GM21619 (cell line): Measurements from ENCODE around the gene IRF2BPL.

ENCODE experiments used
- ATAC-seq: cut with Tn5 transposase; IDR thresholded peaks from one replicate; pipeline ENCODE4 v1.9.1; 2021; ENCODE audit not compliant: unreplicated experiment

IRF2BPL gene

DNA sequence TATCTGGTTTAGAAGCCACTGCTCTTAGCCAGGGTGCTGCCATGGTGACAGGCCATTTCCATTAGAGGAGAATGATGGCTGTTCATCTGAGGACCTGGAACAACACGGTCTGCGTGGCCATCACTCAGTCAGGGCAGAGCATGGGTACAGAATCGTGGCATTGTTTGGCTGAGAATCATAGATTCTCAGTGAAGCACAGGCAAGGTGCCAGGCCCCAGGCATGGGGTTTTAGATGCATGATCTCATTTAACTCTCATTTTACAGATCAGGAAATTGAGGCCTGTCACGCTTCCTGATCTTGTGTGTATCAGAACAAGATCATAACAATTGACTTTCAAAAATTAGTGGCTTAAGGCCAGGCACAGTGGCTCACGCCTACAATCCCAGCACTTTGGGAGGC, 26.8 kb upstream of the IRF2BPL start:
- ATAC-seq = no peak

DNA sequence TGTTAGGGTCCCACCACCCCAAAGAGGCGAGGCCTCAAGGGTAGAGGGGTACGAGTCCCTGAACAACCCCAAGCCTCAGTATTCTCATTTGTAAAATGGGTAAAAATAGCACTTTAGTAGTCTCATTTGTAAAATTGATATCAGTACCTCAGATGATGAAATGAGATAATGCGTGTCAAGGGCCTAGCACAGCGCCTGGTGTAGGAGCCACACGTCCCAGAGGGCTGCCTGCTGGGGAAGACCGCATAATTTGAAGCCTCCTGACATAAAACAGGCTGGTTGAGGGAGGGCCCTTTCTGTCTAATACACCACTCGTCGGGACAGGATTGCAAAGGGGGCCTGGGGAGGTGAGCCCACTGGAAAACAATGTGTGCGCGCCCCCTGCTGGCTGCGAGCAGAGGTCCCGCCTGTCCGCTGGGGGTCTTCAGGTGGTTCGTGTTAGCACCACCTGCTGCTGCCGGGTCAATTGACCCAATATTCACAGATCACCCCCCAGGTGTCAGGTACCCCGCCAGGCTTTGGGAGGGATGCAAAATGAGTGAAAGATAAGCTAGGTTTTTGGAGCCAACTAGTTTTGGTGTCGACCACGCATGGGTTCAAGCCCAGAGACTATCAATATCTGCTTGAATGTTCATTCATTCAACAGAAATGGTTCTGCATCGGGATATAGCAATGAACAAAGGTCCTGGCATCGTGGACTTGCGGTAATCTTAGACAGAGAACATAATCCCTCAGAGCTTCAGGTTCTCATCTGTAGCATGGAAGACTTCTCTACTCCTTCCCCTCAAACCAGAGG, 24.7 kb upstream of the IRF2BPL start:
- no peak for ATAC-seq

DNA sequence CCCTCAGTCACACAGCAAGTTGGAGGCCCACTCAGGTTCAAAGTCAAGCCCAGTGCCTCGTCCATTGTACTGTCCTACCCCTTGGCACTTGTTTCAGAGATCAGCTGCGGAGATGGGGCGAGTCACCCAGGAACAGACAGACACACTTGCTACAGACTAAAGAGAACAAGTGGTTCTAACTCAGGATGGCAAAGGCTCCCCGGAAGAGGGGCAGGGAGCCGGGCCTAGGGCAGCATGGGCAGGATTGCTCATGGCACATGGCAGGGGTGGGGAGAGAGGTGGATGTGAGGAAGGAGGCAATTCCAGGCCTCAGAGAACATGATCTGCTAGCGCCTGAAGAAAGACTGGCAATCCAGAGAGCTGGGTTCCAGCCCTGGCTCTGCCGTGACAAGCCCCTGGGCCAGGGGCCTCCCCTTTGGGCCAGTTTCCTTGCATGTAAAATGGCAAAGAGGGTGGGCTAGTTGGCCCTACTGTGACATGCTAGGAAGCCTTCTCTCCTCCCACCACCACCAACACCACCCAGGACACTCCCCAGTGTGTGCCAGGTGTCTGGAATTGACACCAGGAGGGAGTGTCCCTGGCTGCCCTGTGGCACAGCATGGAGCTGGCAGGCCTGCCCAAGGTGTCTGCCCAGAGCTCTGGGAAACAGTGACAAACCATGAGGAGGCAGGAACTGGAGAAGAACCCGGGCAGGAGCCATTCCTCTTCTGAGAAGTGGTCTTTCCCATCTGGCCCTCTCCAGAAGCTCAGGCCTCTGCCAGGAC, 24.0 kb upstream of the IRF2BPL start:
- no peak for ATAC-seq

DNA sequence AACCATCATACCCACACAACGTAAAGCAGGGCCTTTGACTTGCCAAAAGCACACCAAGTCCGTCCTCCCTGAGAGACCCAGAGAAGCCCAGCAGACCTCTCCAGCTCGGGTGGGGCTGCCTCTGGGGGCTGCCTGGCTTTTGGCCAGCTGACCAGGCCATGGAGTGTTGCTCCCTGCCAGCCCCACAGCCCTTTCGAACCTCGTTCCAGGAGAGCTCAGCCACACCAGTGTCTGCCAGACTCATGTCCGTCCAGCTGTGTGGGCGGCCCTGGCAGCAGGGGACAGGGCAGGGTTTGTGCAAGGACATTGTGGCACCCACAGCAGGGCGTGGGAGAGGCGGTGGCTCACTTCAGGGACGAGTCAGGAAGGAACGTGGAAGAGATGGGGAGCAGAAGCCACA, 22.6 kb upstream of the IRF2BPL start:
- no peak for ATAC-seq

DNA sequence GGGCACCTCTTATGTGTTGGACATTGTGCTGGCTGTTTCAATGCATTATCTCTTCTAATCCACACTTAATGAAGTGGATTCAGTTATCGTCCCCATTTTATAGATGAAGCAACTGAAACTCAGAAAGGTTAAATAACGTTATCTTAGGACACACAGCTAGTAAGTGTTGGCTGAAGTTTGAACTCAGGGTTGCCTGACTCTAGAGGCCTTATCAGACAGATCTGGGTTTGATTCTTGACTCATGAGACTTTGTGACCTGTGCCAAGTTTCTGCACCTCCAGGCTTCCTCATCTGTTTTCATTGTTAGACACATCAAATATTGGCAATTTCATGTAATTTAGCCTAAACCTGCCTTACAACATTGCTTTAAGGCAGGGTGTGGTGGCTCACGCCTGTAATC, 18.2 kb upstream of the IRF2BPL start:
- no peak for ATAC-seq

DNA sequence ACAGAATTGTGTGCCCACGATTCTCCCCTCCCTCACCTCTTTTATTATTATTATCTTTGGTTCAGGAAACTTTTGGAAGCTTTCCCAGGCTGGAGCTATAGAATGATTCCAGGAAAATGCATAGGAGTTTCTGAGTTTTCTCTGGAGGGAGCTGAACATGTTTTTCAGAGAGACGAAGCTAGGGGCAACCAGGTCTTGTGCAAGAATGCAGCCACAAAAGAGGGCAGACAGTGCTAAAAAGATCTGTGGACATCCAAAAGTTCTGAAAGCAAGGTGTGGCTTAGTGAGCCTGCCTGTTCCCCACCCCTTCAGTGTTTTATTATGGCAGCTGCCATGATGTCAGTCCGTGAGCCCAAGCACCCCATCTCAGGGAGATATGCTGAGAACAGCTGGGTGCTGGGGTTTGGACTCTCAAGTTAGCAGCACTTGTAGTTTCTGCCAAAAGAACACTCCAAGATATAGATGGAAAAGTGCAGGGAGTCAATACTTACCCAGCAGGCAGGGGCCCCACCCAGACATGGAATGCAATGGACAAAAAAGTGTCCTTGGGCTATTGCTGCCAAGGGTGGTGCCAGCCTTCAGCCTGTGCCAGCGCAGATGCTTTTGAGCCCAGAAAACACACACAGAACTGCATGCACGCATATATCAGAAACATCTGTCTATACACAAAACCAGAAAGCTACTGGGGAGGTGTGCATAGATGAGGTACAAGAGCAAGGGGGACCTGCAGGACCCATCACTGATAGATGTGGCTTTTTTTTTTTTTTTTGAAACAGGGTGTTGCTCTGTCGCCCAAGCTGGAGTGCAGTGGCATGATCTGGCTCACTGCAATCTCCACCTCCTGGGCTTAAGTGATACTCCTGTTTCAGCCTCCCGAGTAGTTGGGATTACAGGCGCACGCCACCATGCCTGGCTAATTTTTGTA, 17.0 kb upstream of the IRF2BPL start:
- no peak for ATAC-seq

DNA sequence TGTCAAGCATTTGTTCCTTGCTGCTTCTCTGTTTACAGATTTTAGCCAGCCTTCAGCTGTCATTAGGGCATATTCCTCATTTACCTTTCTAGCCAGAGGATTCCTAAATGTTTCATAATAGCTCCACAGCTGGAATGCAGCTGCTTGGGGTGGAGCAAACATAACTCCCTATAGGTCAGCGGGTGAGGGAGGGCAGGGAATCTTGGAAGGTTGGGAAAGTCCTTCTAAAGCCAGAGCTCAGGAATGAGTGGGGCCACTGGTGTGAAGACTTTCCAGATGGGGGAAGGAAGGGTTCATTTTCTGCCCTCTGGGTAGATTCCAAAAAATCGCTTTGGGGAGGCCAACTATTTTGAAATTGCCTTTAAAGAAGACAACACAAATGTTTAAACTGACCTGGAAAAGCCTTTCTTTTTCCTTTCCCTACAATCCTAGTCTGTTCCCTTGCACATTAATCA, 16.3 kb upstream of the IRF2BPL start:
- no peak for ATAC-seq

DNA sequence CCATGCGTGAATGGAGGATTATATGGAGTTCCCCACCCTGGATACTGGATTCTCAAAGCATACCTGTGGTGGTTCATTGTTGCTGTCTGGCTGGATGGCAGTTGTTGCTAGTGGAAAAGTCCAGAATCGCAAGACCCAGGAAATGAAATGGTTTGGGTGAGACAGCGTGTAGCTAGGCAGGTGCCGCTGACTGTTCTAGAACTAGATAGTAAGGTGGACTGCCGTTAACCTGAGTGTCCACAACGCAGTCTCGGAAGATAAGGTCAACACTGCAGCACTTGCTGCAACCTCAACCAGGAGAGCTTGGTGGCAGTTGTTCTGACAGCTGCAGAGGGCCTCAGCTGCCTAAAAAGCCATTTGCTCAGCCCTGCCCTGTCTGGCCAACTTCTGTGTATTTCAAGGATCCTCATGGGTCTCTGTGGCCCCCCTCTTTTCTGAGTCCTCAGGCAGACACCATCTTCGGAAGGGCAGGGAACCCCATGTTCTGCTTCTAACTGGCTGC, 15.5 kb upstream of the IRF2BPL start:
- ATAC-seq = no peak

DNA sequence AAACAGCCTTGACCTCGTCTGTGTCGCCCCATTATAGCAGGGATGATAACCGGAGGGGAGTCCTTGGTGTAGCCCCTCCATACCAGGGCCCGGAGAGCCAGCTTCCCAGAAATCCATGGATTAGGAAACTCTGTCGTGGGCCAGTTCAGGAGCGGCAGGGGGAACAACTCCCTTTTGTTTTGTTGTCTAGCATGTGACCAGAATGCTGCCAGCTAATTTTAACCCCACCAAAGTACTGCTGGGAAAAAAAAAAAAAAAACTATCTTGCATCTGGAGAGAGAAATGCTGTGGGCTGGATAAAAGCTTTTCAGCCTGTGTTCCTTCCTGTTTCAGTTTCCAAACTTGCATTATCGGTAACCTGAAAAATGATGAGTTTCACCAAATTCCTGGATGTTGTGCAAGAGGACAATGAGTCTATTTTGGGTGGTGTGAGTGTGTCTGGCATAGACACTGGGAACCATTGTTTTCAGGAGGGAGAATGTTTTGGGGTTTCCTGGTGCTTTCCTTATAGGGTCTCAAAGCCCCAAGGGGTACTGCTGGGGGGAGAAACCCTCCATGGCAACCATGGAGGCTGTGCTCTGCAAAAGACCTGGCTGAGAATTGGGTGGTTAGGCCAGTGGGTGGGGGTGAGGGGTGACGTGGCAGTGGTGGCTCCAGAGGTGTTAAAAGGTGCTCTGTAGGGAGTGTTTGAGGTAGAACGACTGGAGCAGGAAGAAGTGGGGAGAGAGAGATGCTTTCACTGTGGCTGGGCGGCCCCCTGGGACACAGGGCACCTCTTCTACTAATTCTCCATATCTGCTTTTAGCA, 14.9 kb upstream of the IRF2BPL start:
- ATAC-seq = no peak

DNA sequence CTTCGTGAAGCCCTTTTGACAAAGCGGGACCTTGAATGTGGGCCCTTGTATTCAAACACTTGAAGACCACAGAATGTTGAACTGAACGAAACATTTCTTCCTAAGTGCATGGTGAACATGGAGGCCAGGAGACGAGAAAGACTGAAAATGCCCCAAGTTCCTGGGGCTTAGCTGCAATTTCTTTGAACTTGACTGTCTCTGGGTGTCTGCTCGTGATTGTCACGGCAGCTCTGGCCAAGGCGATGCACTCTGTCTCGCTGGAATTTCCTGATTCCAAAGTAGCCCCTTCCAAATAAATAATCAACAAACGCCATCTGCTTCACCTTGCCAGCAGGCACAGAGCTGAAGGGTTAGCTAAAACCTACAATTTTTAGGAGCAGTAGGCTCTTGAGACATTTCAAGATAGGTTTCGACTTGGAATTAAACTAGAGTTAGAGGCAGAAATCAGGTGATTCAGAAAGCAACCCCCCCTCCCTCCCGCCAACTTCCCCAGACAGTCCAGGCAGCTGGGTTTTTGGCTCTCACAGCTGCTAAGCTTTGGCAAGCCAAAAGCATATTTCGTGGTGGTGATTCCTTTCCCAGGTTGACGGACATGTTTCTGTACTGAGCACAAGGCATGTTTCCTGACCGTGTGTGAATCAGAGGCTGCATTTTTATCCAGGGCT, 13.5 kb upstream of the IRF2BPL start:
- ATAC-seq = no peak

DNA sequence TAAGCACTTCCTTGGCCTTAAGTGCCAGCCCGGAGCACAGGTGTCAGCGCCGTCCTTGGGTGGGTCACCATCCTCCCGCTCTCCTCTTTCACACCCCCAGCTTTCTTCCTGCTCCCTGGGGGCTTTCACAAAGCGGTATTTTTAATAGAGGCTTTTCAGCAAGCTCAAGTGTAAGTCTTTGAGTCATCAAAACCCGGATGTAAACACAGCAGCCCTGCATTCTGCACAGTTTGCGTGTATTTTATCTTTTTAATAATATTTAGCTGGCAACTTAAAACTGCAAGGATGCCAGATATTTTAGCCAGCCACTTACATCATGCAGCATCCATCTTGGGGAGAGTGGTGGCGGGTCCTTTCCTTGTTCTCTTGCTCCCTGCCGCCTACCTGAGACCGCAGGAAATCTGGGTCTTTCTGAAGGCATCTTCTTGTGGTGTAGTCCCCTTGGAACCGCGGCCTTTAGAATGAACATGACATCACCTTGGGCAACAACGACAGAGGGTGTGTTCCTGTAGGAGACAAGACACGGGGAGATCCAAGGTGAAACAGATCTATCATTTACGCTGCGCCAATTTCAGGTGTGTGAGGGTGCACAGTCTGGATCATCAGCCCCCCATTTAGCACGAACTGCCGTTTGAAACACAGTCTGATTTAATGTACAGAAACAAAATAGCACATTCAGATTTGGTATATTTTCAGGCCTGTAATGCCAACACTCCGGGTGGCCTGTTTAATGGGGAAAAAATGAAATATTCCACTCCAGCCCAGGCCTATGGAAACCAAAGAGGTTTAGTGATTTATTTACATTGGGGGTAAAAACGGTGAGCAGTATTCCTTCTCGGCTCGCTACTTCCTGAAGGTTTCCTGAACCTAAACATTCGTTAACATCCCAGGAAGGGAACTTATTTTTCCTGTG, 12.5 kb upstream of the IRF2BPL start:
- ATAC-seq = no peak

DNA sequence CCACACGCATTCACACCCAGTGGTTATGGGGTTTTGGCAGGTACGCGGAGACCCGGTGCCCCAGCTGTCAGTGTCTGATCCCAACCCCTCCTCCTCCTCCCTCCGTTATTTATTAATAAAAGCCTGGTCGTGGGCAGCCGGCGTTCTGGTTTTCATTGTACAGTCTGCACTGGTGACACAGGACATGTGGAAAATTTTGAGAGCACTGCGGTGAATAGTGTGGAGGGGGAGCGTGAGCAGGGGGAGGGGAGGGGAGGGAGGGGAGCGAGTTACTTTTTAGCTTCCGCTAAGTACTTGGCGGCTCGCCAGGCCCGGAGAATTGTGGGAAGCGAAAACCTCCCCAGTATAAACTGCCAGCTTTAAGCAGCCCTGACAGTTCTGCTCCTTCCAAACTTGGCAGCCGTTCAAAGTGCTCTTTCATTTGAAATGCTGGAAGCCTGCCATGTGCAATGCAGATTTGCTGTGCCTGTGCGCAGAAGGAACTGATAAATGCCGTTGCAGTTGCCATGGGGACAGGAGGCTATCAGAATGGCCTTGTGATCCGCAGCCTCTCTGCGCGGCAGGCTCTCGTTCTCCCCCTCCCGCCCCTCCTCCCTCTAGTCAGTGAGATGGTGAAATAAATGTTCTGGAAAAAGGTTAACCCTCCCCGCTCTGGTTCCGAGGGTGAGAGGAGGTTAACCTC, 11.7 kb upstream of the IRF2BPL start:
- ATAC-seq = peak; percentile 45

DNA sequence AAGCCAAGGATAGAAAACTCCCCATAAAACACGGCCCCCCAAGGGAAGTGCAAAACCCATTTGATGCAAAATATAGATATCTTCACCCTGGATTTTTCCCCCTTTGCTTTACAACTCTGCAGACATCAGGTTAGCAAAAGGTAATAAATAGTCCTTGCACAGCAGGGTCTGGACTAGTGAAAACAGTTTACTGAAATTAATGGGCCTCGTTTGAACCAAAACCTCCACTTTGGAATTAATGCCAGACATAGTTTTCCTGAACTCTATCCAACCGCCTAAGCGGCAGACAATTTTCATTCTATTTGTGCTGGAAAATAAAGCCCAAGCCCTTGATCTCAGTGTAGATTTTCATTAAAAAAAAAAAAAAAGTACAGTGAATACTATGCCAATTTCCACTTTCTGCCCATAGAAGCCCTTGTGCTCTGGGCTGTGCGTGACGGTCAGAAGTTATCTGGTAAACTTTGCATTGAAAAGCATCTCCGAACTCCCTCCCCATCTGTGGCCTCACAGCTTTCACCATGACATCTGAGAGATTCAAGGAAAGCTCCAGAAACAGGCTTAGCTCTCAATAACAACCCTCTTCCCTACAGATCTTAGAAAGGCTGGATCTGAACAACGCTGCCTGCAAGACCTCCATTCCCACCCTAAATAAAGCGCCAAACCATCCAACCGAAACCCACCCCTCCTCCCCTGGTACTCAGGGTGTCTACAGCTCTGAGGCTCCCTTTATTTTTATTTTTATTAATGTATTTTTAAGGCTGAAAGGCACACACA, 11.0 kb upstream of the IRF2BPL start:
- ATAC-seq = peak; percentile 11

DNA sequence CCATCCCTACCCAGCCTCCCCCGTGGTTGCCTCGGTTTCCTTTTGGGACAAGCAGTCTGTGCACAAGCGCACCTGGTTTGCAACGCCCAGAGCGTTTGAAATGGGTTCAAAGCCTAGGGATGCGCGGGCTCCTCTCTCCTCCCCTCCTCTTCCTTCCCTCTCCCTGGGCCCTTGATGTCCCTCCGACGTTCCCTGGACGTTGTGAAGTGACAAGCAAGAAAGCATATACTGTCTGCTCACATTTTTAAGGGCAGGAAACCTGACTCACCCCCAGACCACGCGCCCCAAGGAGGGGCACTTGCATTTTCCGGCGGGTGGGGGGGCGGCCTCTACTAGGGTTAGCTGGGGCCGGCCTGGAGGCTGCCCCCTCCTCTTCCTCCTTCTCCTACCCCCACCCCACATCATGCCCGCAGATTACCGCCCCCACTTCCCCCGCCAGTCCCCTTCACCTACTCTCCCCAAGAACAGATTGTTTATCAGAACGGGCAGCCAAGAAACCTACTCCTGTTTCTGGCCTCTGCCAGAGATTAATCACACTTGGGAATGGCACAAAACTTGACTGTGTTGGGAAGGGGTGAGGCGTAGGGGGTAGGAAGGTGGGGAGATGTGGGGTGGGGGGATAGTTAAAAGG, 9.5 kb upstream of the IRF2BPL start:
- ATAC-seq = no peak

DNA sequence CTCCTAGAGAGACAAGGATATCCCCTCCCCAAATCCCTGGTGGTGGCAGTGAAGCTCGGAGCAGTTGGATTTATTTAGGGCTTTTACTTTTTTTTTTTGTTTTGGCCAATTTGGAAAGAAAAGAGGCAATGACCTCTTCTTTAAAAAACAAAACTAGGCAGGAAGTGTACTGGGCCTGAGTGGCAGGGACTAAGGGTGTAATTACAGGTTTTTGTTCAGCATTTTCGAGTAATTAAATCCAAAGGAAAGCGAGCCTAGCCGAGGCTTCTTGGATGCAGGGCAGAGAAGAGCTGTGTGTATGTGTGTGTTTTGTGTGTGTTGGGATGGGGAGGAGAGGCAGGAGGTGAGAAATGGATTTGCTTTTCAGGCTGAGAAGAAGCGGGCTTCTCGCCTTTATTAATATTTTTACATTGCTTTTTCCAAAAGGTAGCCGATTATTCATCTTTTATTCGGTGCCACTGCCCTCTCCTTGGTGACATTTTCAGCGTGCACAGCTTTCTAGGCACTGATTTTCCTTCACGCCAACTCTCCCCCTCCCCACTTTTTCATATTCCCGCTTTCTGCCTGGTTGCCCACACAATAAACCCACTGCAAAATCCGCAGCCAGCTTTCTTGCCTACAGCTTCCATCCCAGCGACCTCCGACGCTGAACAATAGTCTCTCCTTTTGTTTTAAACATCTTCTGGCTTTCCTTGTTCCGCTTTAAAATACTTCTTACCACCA, 8.9 kb upstream of the IRF2BPL start:
- no peak for ATAC-seq

DNA sequence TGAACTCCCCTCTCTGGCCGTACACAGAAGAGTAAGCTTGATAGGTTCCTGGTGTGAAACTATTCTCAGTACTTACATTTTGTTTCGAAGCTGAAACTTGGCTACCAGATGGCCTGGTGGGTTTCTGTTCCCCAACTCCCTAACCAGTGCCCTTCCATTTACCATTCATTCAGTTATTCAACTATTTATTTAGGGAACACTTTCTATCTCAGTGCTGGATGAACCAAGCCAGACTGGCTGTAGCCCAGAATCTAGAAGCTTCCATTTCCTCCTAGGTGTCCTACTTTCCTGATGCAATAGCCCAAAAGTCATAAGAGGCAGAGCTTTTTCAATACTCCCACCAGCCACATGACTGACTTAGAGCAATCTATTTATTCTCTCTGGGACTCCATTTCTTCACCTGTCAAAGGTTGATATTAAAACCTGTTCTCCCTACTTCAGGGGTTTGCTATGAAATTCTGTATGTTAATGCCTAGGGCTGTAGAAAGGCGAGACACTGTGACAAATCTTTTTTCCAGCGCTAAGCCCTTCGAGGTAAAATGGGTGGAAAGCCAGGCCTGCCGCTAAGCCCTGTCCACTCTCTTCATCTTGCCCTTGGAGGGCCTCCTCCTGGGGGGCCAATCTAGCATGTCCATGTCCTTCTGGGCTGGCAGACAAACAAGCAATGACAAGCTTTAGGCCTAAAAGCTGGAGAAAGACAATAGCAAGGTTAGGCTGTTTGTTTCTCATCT, 8.1 kb upstream of the IRF2BPL start:
- ATAC-seq = no peak
